SK-N-SH treated with all-trans-retinoic acid at 6 μM for 48 hours (cell line): ENCODE data around the gene LEO1.

ENCODE experiments used
- CSDC2 ChIP-seq: fragments of 250-450 bp; sonication (Bioruptor Pico); IDR thresholded peaks from 2 replicates; pipeline ENCODE4 v1.5.0; 2020; ENCODE audit warnings: mild to moderate bottlenecking, moderate library complexity
- ESRRG ChIP-seq: fragments of 250-450 bp; sonication (Bioruptor Pico); IDR thresholded peaks from 2 replicates; pipeline ENCODE4 v1.6.1; 2021; ENCODE audit warnings: mild to moderate bottlenecking
- GLIS3 ChIP-seq: fragments of 250-450 bp; sonication (Bioruptor Pico); IDR thresholded peaks from 2 replicates; pipeline ENCODE4 v1.5.0; 2020; ENCODE audit warnings: mild to moderate bottlenecking, moderate library complexity
- PPARA ChIP-seq: fragments of 250-450 bp; sonication (Bioruptor Pico); IDR thresholded peaks from 2 replicates; pipeline ENCODE4 v1.5.0; 2020; ENCODE audit warnings: mild to moderate bottlenecking, borderline replicate concordance
- RARB ChIP-seq: fragments of 250-450 bp; sonication (Bioruptor Pico); IDR thresholded peaks from 2 replicates; pipeline ENCODE4 v1.8.0; 2021; ENCODE audit warnings: mild to moderate bottlenecking, moderate library complexity
- TCF4 ChIP-seq: fragments of 250-450 bp; sonication (Bioruptor Pico); IDR thresholded peaks from 2 replicates; pipeline ENCODE4 v1.8.0; 2021; ENCODE audit warnings: mild to moderate bottlenecking, moderate library complexity, borderline replicate concordance
- ZFP3 ChIP-seq: fragments of 250-450 bp; sonication (Bioruptor Pico); IDR thresholded peaks from 2 replicates; pipeline ENCODE4 v1.5.0; 2020; ENCODE audit warnings: mild to moderate bottlenecking, moderate library complexity
- ZFP30 ChIP-seq: fragments of 450-650 bp; formaldehyde crosslinking; IDR thresholded peaks from 2 replicates; pipeline ENCODE4 v1.5.0; 2022; ENCODE audit warnings: mild to moderate bottlenecking, moderate library complexity
- ZNF8 ChIP-seq: fragments of 450-650 bp; formaldehyde crosslinking; IDR thresholded peaks from 2 replicates; pipeline ENCODE4 v1.5.0; 2020; ENCODE audit warnings: mild to moderate bottlenecking, moderate library complexity
- TF ChIP-seq, protein P1 (sequence below): fragments of 250-450 bp; sonication (Bioruptor Pico); IDR thresholded peaks from 2 replicates; pipeline ENCODE4 v1.8.0; 2020; ENCODE audit warnings: mild to moderate bottlenecking, moderate library complexity, borderline replicate concordance
- TF ChIP-seq, protein P2 (sequence below): fragments of 250-450 bp; sonication (Bioruptor Pico); IDR thresholded peaks from 2 replicates; pipeline ENCODE4 v1.5.1; 2021; ENCODE audit warnings: mild to moderate bottlenecking, moderate library complexity
- TF ChIP-seq, protein P3 (sequence below): fragments of 250-450 bp; sonication (Bioruptor Pico); IDR thresholded peaks from 2 replicates; pipeline ENCODE4 v1.5.1; 2020; ENCODE audit warnings: low read depth, mild to moderate bottlenecking, moderate library complexity

DNA sequence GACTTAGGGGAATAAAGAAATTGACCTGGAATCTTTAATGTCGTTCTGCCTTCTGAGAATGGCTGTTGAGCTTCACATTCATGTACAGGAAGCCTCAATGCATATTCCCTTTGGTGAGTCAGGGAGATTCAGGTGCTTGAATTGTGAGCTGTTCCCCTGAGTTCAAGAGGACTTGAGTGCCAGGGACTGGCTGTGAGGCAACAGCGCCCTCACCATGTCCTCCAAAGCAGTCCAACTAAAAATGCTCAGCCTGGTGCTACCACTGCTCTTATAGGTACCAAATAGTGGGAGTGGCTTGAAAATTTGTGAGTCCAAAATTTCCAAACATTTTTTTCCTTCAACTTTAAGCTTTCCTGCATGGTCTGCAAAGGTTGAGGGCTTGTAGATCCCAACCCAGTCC lies 54.1 kb downstream of the LEO1 start:
- TF ChIP-seq ZNF8 (CRISPR knock-in tag) (no peak), TCF4 (CRISPR knock-in tag) (no peak), CSDC2 (CRISPR knock-in tag) (no peak), PPARA (CRISPR knock-in tag) (no peak), GLIS3 (CRISPR knock-in tag) (no peak), RARB (CRISPR knock-in tag) (no peak), ESRRG (CRISPR knock-in tag) (no peak), ZFP3 (CRISPR knock-in tag) (no peak), ZFP30 (CRISPR knock-in tag) (no peak)
- TF ChIP-seq, protein P1, sequence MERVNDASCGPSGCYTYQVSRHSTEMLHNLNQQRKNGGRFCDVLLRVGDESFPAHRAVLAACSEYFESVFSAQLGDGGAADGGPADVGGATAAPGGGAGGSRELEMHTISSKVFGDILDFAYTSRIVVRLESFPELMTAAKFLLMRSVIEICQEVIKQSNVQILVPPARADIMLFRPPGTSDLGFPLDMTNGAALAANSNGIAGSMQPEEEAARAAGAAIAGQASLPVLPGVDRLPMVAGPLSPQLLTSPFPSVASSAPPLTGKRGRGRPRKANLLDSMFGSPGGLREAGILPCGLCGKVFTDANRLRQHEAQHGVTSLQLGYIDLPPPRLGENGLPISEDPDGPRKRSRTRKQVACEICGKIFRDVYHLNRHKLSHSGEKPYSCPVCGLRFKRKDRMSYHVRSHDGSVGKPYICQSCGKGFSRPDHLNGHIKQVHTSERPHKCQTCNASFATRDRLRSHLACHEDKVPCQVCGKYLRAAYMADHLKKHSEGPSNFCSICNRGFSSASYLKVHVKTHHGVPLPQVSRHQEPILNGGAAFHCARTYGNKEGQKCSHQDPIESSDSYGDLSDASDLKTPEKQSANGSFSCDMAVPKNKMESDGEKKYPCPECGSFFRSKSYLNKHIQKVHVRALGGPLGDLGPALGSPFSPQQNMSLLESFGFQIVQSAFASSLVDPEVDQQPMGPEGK (CRISPR knock-in tag): no peak
- TF ChIP-seq, protein P2, sequence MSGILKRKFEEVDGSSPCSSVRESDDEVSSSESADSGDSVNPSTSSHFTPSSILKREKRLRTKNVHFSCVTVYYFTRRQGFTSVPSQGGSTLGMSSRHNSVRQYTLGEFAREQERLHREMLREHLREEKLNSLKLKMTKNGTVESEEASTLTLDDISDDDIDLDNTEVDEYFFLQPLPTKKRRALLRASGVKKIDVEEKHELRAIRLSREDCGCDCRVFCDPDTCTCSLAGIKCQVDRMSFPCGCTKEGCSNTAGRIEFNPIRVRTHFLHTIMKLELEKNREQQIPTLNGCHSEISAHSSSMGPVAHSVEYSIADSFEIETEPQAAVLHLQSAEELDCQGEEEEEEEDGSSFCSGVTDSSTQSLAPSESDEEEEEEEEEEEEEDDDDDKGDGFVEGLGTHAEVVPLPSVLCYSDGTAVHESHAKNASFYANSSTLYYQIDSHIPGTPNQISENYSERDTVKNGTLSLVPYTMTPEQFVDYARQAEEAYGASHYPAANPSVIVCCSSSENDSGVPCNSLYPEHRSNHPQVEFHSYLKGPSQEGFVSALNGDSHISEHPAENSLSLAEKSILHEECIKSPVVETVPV (CRISPR knock-in tag): no peak
- TF ChIP-seq, protein P3, sequence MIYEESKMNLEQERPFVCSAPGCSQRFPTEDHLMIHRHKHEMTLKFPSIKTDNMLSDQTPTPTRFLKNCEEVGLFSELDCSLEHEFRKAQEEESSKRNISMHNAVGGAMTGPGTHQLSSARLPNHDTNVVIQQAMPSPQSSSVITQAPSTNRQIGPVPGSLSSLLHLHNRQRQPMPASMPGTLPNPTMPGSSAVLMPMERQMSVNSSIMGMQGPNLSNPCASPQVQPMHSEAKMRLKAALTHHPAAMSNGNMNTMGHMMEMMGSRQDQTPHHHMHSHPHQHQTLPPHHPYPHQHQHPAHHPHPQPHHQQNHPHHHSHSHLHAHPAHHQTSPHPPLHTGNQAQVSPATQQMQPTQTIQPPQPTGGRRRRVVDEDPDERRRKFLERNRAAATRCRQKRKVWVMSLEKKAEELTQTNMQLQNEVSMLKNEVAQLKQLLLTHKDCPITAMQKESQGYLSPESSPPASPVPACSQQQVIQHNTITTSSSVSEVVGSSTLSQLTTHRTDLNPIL (CRISPR knock-in tag): no peak
